ENCODE measurements around the gene PROM2.
A peak's percentile ranks its signal among the peaks of the same experiment; 100 is the strongest.
"Not testable (repeated sequence)": the region's sequence is repeated elsewhere in the genome, so short reads cannot be mapped to it uniquely, and the experiment has no call there.

The PROM2 gene

GRCh38 chr2:95265182-95265581, 9.1 kb upstream of the PROM2 start:
- no peaks in the 10 kb centered on the region for H3K4me1 Mint-ChIP-seq
- peaks cover 15% of the 10 kb centered on the region for H3K27me3 Mint-ChIP-seq
- no peak for ATAC-seq
- DNase-seq: no peak
- H3K27ac Mint-ChIP-seq: peak overlapping the region in 1 of 2 donors; percentile 35
- H3K4me3 Mint-ChIP-seq: no peak overlapping the region
- peaks cover 2 to 5% of the 10 kb centered on the region in 2 donors for H3K9me3 Mint-ChIP-seq

GRCh38 chr2:95266781-95267430, 7.3 kb upstream of the PROM2 start:
- ATAC-seq: no peak

GRCh38 chr2:95267458-95268210, 6.6 kb upstream of the PROM2 start:
- ATAC-seq (no peak), DNase-seq (no peak)
- H3K27me3 Mint-ChIP-seq: no peaks in the 10 kb centered on the region
- H3K27ac Mint-ChIP-seq: no peak overlapping the region
- H3K9me3 Mint-ChIP-seq: no peaks in the 10 kb centered on the region
- H3K4me3 Mint-ChIP-seq: no peak overlapping the region
- no peaks in the 10 kb centered on the region for H3K4me1 Mint-ChIP-seq

More at GRCh38 chr2:95266781-95267430, 7.3 kb upstream of the PROM2 start:
- H3K27ac Mint-ChIP-seq: no peak overlapping the region
- no peak overlapping the region for H3K4me3 Mint-ChIP-seq
- no peaks in the 10 kb centered on the region for H3K9me3 Mint-ChIP-seq
- no peak for DNase-seq
- H3K4me1 Mint-ChIP-seq: no peaks in the 10 kb centered on the region
- peaks cover 7% of the 10 kb centered on the region for H3K27me3 Mint-ChIP-seq

GRCh38 chr2:95268211-95269035, 5.8 kb upstream of the PROM2 start:
- Mint-ChIP-seq H3K4me1 (no peaks in the 10 kb centered on the region), H3K4me3 (no peak overlapping the region), H3K9me3 (no peaks in the 10 kb centered on the region), H3K27me3 (no peaks in the 10 kb centered on the region), H3K27ac (peak overlapping the region in 1 of 2 donors; percentile 34)
- DNase-seq (no peak), ATAC-seq (no peak)

GRCh38 chr2:95269036-95269680, 5.1 kb upstream of the PROM2 start:
- H3K27ac Mint-ChIP-seq: no peak overlapping the region
- no peak overlapping the region for H3K4me3 Mint-ChIP-seq
- no peaks in the 10 kb centered on the region for H3K27me3 Mint-ChIP-seq
- no peaks in the 10 kb centered on the region for H3K9me3 Mint-ChIP-seq
- H3K4me1 Mint-ChIP-seq: no peaks in the 10 kb centered on the region
- ATAC-seq (no peak), DNase-seq (no peak)

GRCh38 chr2:95269745-95270144, 4.5 kb upstream of the PROM2 start:
- not testable (repeated sequence) for H3K4me3 Mint-ChIP-seq, DNase-seq, H3K27ac Mint-ChIP-seq, ATAC-seq, H3K27me3 Mint-ChIP-seq, H3K9me3 Mint-ChIP-seq, H3K4me1 Mint-ChIP-seq

GRCh38 chr2:95270541-95271081, 3.6 kb upstream of the PROM2 start:
- DNase-seq (no peak), ATAC-seq (no peak)
- no peak overlapping the region for H3K27ac Mint-ChIP-seq
- no peaks in the 10 kb centered on the region for H3K4me1 Mint-ChIP-seq
- no peak overlapping the region for H3K4me3 Mint-ChIP-seq
- H3K27me3 Mint-ChIP-seq: no peaks in the 10 kb centered on the region
- no peaks in the 10 kb centered on the region for H3K9me3 Mint-ChIP-seq

GRCh38 chr2:95271381-95271971, 2.8 kb upstream of the PROM2 start:
- ATAC-seq: no peak
- Mint-ChIP-seq H3K4me3 (no peak overlapping the region), H3K27me3 (no peaks in the 10 kb centered on the region), H3K4me1 (no peaks in the 10 kb centered on the region), H3K9me3 (no peaks in the 10 kb centered on the region), H3K27ac (no peak overlapping the region)
- DNase-seq: no peak

GRCh38 chr2:95272299-95272751, 1.9 kb upstream of the PROM2 start:
- no peaks in the 10 kb centered on the region for H3K9me3 Mint-ChIP-seq
- DNase-seq: no peak
- no peaks in the 10 kb centered on the region for H3K27me3 Mint-ChIP-seq
- peak; percentile 15 for ATAC-seq
- H3K4me1 Mint-ChIP-seq: no peaks in the 10 kb centered on the region
- H3K4me3 Mint-ChIP-seq: no peak overlapping the region
- H3K27ac Mint-ChIP-seq: no peak overlapping the region

- Mint-ChIP-seq H3K27ac (peak overlapping the region in 1 of 2 donors; percentile 21), H3K4me3 (no peak overlapping the region), H3K9me3 (no peaks in the 10 kb centered on the region), H3K4me1 (no peaks in the 10 kb centered on the region), H3K27me3 (no peaks in the 10 kb centered on the region)
- DNase-seq (no peak), ATAC-seq (no peak)
These were observed 1.5 kb upstream of the PROM2 start for GRCh38 chr2:95272781-95273180.

- ATAC-seq (no peak), DNase-seq (no peak)
- Mint-ChIP-seq H3K27me3 (no peaks in the 10 kb centered on the region), H3K27ac (no peak overlapping the region), H3K9me3 (no peaks in the 10 kb centered on the region), H3K4me1 (no peaks in the 10 kb centered on the region), H3K4me3 (no peak overlapping the region)
These were observed 521 bp upstream of the PROM2 start for GRCh38 chr2:95273566-95274290.

GRCh38 chr2:95275151-95275515, 884 bp downstream of the PROM2 start:
- no peak for ATAC-seq
- DNase-seq: no peak
- Mint-ChIP-seq H3K27me3 (no peaks in the 10 kb centered on the region), H3K4me1 (no peaks in the 10 kb centered on the region), H3K27ac (no peak overlapping the region), H3K9me3 (no peaks in the 10 kb centered on the region), H3K4me3 (no peak overlapping the region)

GRCh38 chr2:95275601-95276243, 1.5 kb downstream of the PROM2 start:
- H3K4me1 Mint-ChIP-seq: no peaks in the 10 kb centered on the region
- no peaks in the 10 kb centered on the region for H3K9me3 Mint-ChIP-seq
- no peaks in the 10 kb centered on the region for H3K27me3 Mint-ChIP-seq
- H3K4me3 Mint-ChIP-seq: no peak overlapping the region
- no peak overlapping the region for H3K27ac Mint-ChIP-seq
- no peak for DNase-seq
- ATAC-seq: no peak

- Mint-ChIP-seq H3K4me1 (no peaks in the 10 kb centered on the region), H3K9me3 (no peaks in the 10 kb centered on the region), H3K27ac (peak overlapping the region in 1 of 2 donors; percentile 86), H3K27me3 (no peaks in the 10 kb centered on the region), H3K4me3 (no peak overlapping the region)
- DNase-seq: no peak
- no peak for ATAC-seq
These were observed 2.1 kb downstream of the PROM2 start for GRCh38 chr2:95276244-95276887.
